Islet of Langerhans (tissue), 1 donor: Measurements from ENCODE around the gene PCSK5.
"Not testable (repeated sequence)": the region's sequence is repeated elsewhere in the genome, so short reads cannot be mapped to it uniquely, and the experiment has no call there.

Source experiments
- FAIRE-seq: peaks from one replicate; lab custom pipeline; 2011; peaks lifted over from hg19 to GRCh38; lab: Jason Lieb, UNC

Gene PCSK5

GRCh38 chr9:76322810-76323209 lies 432.3 kb downstream of the PCSK5 start:
- FAIRE-seq = no peak

GRCh38 chr9:76323490-76323889 lies 433.0 kb downstream of the PCSK5 start:
- FAIRE-seq = no peak

- not testable (repeated sequence) for FAIRE-seq
Measured at GRCh38 chr9:76324030-76324429, 433.6 kb downstream of the PCSK5 start.

GRCh38 chr9:76330034-76330433 lies 439.6 kb downstream of the PCSK5 start:
- FAIRE-seq = no peak

GRCh38 chr9:76333388-76333787 lies 442.9 kb downstream of the PCSK5 start:
- FAIRE-seq = no peak

- FAIRE-seq = no peak
Measured at GRCh38 chr9:76333964-76334363, 443.5 kb downstream of the PCSK5 start.

- FAIRE-seq = no peak
Measured at GRCh38 chr9:76336027-76336426, 445.6 kb downstream of the PCSK5 start.

- FAIRE-seq = no peak
Measured at GRCh38 chr9:76338418-76338817, 447.9 kb downstream of the PCSK5 start.

- no peak for FAIRE-seq
Measured at GRCh38 chr9:76341616-76342015, 451.1 kb downstream of the PCSK5 start.

GRCh38 chr9:76342201-76342600 lies 451.7 kb downstream of the PCSK5 start:
- no peak for FAIRE-seq

GRCh38 chr9:76342858-76343257 lies 452.4 kb downstream of the PCSK5 start:
- no peak for FAIRE-seq

- no peak for FAIRE-seq
Measured at GRCh38 chr9:76349865-76350264, 459.4 kb downstream of the PCSK5 start.

GRCh38 chr9:76351006-76351405 lies 460.5 kb downstream of the PCSK5 start:
- FAIRE-seq = no peak

GRCh38 chr9:76352026-76352620 lies 461.6 kb downstream of the PCSK5 start:
- FAIRE-seq = no peak

- FAIRE-seq = no peak
Measured at GRCh38 chr9:76353280-76353679, 462.8 kb downstream of the PCSK5 start.

GRCh38 chr9:76354221-76354620 lies 463.7 kb downstream of the PCSK5 start:
- no peak for FAIRE-seq

GRCh38 chr9:76355886-76356285 lies 465.4 kb downstream of the PCSK5 start:
- FAIRE-seq = no peak

GRCh38 chr9:76357555-76357954 lies 467.1 kb downstream of the PCSK5 start:
- no peak for FAIRE-seq

GRCh38 chr9:76358628-76359280 lies 468.3 kb downstream of the PCSK5 start:
- FAIRE-seq = no peak

- FAIRE-seq = no peak
Measured at GRCh38 chr9:76359365-76359764, 468.9 kb downstream of the PCSK5 start.

GRCh38 chr9:76359766-76360165 lies 469.3 kb downstream of the PCSK5 start:
- FAIRE-seq = no peak

- FAIRE-seq = not testable (repeated sequence)
Measured at GRCh38 chr9:76362332-76363031, 472.0 kb downstream of the PCSK5 start.

GRCh38 chr9:76363032-76363395 lies 472.5 kb downstream of the PCSK5 start:
- no peak for FAIRE-seq

GRCh38 chr9:76365028-76365427 lies 474.6 kb downstream of the PCSK5 start:
- no peak for FAIRE-seq
